IPS-NIHi11 (cell line): ENCODE results near the gene KCNH2.

Experiments
- DNase-seq: peaks from one replicate; pipeline ENCODE4 v3.0.0; 2012; ENCODE audit warnings: mixed read lengths, low spot score

KCNH2 gene

GRCh38 chr7:150947761-150948651, 30.1 kb downstream of the KCNH2 start:
- peak; percentile 67 for DNase-seq

DNA sequence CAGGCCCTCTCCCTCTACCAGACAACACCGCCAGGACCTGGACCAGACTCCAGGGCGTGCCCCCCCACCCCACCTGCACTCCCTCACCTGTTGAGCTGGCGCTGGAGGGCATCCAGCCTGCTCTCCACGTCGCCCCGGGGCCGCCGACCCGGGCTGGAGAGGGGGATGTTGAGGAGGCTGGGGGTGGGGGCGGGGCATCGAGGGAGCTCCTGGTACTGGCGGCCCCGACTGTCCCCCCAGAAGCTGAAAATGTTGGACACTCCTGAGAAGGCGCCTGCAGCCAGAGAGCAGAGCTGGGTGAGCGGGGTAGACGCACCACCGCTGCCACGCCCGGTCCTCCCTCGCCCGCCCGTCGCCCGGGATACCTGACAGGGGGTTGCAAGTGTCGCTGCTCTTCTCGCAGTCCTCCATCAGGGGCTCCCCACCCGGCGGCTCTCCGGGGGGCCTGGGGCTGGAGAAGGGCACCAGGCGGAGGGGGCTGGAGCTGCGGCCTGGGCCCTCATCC, 30.8 kb downstream of the KCNH2 start:
- DNase-seq: no peak

DNA sequence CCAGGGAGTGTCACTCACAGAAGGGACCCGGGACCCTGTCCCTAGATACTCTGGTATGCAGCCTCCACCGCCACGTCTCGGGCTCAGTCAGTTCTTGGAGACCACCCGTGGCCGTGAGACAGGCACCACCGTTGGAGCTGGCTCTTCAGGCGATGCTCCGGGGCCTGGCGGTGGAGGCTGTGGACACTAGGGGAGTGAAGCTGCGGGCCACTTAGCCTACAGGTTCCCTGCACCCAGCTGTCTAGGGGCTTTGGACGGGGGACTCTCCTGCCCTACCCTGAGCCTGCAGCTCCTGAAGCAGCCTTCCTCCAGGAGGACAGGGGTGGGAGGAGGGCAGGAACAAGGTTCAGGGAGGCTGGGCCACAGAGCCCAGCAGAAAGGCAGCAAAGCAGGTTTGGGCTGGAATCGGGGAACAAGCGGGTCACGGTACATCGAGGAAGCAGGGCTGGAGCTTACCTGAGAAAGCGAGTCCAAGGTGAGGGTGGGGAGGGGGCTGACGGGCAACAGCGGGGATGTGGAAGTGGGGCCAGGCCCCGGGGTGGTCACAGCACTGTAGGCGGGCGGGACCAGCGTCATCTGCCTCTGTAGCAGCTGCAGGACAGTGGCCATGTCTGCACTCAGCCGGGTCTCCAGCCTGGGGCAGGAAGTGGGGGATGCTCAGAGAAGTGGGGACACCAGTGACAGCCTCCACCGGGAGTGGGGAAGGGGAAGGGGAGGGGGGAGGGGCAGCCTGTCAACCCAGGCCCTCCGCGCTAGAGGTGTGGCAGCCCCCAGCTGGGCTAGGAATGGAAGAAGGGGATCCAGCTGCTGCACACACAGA, 31.5 kb downstream of the KCNH2 start:
- no peak for DNase-seq

DNA sequence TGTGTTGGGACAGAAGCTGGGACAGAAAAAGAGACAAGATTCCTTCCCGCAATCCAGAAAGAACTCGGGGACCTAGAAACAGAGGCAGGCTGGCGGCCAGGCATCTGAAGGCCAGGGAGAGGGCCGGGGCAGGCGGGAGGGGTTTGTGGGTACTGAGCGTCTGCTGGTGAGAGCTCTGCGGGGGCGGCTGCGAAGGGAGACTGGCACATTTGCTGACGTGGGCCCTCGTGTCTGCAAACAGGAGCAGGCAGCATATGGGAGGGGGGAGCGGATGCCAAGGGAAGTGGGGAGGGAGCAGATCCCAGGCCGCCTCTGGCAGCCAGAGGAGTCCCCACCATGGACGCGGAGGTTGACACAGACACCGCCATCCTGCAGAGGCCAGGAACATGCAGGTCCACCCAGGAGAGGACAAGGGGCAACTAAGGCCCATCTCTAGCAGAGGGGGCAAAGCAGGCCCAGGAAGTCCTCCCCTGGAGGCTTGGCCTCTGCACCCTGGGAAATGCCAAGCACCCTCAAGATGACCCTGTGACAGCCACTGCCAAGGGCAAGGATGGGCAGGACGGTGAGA, 32.2 kb downstream of the KCNH2 start:
- no peak for DNase-seq

DNA sequence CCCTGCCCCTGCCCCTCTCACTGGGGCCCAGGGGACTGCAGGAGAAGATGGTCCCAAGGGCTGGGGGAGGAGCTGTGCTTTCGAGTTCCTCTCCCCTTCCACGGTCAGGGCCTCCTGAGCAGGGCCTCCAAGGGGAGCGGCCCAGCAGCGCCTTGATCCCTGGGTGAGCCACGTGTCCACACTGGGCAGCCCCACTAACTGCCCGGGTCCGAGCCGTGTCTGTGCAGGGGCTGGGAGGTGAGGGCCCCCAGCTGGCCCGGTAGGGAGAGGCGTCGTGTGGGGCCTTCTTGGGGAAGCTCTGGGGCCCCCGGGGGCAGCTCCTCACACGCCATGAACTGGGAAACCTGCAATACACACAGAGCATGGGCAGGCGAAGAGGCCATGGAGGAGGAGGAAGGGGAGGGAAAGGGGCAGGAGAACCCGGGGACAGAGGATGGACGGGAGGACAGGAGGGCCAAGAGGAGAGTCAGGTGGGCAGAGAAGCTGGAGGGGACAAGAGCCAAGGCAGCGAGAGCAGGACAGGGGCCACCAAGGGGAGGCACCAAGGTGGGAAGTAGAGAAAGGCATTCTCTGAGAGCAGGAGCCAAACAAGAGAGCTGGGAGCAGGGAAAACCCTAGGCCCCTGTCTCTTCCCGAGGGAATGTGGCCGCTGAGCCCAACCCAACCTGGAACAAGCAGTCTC, 32.8 kb downstream of the KCNH2 start:
- DNase-seq: no peak

GRCh38 chr7:150944066-150945042, 33.8 kb downstream of the KCNH2 start:
- DNase-seq: no peak

DNA sequence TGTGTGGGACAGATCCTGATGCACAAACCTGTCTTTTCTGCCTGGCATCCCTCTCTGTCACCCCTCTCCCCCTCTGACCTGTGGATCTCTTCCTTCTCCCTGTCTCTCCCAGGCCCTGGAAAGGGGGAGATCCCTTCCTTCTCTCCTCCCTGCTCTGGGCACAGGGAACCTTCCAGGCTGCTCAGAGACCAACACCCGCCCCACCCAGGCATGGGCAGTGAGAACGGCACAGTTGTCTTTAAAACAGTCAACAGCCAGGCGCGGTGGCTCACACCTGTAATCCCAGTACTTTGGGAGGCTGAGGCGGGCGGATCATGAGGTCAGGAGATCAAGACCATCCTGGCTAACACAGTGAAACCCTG, 34.7 kb downstream of the KCNH2 start:
- DNase-seq: no peak

DNA sequence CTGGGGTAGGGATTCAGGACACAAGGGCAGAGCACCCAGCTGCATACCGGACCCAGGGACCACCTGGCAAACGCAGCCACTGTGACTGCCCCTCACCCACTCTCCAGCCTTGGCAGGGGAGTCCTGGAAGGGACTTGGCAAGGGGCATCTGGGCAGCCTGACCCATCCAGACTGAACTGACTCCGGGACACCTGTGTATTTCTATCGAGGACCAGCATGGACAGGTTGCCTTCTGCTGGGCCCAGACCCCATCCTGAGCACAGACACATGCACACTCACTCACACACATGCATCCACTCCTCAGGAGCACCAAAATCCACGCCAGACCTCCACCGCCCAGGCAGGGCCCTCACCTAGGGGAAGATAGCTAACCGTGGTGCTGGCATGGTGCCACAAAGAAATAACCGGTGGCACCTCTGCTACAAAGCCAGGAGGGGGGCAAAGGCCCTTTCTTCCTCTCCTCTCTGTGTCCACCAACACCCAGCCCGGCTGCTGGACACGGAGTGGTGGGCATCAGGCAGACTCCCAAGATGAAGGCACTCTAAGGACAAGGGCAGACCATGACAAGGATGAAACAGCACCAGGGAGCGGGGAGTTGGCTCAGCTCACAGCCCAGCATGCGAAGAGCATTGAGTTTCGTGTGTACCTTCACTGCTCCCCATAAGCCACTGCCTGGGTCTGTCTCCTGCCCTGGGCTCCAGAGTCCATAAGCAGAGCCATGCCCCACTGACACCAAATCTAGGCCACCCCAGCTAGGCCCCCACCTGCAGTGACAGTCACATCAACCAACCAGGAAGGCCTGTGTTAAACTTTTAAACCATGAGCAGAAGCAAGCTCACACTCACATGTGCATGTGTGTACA, 35.3 kb downstream of the KCNH2 start:
- no peak for DNase-seq

DNA sequence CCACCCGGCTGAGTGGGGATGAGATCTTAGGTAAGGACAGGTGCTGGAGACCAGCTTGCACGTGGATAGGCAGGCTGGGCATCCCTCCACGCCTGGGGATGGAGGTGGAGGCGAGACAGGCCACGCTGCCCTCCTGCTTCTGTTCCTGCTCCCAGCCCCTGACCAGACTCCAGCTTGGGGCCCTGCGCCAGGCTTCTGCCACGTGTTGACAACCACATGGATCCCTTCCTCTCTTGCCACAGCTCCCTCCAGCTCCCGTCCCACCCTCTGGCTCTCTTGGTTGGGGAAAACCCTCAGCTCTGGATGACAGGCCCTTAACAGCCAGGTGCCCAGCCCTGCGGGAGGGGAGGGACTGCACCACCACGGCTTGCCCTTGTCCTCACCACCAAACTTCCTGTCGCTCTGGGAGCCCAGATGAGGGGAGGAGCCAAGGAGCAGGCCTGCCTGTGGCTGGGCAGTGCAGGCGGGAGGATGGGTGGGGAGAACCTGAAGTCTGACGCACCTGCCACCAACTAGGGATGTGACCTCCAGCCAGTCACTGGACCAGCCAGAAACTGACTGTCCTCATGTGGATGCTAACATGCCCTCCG, 36.0 kb downstream of the KCNH2 start:
- peak; percentile 59 for DNase-seq

DNA sequence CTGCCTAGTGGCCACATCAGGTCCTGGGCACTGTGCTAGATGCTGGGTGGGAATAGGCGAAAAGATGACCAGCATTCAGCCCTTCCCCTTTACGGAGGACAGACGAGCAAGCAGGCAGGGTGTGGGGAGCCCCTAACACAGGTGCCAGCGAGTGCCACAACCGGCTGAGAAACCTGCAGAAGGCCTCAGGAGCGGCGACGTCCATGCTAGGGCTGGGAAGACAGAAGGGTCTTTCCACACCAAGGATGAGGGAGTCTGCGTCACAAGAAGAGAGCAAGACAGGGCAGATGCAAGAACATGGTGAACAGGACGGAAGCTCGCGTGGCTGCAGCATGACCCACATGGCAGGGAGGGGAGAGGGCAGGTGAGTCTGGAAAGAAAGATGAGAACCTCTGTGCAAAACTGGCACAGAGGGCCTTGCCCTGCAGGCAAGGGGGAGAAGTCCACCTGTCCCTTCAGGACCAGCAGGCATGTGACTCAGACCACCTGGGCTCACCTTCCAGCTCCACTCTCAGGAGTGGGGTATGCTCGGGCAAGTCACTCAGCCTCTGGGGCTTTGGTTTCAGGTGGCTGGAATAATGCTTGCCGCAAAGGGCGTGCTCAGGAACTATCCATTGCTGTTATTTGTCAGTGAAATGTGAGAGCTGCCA, 36.6 kb downstream of the KCNH2 start:
- no peak for DNase-seq

GRCh38 chr7:150940431-150941102, 37.6 kb downstream of the KCNH2 start:
- DNase-seq: no peak

DNA sequence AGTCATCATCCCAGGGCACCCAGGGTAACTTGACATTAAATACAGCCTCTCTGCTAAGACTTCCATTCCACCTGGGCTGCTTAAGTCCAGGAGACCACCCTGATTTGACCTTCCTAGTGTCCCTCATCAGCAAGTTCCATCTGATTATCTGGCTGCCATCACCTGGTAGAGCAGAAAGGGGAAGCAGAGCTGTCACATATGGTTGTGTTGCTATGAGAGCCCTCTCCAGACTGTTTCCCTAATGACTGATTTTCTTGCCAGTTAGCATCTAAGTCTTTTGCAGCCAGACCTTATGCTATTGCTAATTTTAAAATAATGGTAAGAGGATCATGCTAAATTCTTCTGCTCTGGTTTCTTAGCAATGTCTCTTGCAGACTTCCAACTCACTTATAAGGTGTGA, 38.7 kb downstream of the KCNH2 start:
- DNase-seq: no peak

- DNase-seq: no peak
These were observed 39.1 kb downstream of the KCNH2 start for GRCh38 chr7:150939052-150939451.

- DNase-seq: no peak
These were observed 39.6 kb downstream of the KCNH2 start for GRCh38 chr7:150938566-150938965.

- no peak for DNase-seq
These were observed 40.1 kb downstream of the KCNH2 start for GRCh38 chr7:150937848-150938561.

DNA sequence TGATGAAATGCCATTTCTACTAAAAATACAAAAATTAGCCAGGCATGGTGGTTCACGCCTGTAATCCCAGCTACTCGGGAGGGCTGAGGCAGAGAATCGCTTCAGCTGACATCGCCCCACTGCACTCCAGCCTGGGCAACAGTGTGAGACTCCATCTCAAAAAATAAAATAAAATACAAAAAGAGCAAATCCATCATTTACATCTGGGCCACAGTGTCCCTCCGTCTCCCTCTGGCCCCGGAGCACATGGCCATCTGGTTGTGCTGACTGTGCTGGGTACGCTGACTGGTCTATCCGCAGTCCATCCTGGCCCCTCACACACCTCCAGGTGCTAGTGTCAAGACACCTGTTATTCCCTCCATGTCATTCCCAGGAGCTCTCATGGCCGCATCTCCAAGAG, 42.1 kb downstream of the KCNH2 start:
- no peak for DNase-seq

GRCh38 chr7:150935149-150935548, 43.0 kb downstream of the KCNH2 start:
- no peak for DNase-seq
